Cardiac fibroblast (primary cell): ENCODE results near the gene SLC17A1.

Source experiments
- DNase-seq, 2 donors: peaks; one replicate each; pipeline versions ENCODE4 v3.0.0 to v3.0.0-alpha.2; 2010; ENCODE audit warnings: low read depth in 2 of 2
- H3K4me3 ChIP-seq, 2 donors: replicated peaks in 1 of 2; 1 replicate in 1 of 2; 2 replicates in 1 of 2; pipeline ENCODE4 v1.5.1; 2011; ENCODE audit warnings: low read depth in 2 of 2, low read length in 2 of 2, mild to moderate bottlenecking in 2 of 2, moderate library complexity in 1 of 2
- TF ChIP-seq, protein P1 (sequence below): IDR thresholded peaks from one replicate; pipeline ENCODE4 v1.5.1; 2011; ENCODE audit warnings: low read depth, mild to moderate bottlenecking, low read length, inconsistent platforms

SLC17A1 gene

DNA sequence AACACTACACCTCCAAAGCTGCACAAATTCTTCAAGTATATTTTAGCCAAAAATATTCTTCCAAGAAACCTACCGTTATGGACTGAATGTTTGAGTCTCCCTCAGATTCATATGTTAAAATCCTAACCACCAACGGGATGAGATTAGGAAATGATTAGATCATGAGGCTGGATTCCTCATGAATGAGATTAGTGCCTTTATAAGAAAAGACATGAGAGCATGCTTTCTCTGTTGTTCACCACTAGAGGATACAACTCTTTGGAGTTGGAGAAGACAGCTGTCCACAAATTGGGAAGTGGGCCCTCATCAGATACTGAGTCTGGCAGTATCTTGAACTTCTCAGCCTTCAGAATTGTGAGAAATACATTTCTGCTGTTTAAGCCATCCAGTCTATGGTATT, 84.4 kb downstream of the SLC17A1 start:
- TF ChIP-seq, protein P1, sequence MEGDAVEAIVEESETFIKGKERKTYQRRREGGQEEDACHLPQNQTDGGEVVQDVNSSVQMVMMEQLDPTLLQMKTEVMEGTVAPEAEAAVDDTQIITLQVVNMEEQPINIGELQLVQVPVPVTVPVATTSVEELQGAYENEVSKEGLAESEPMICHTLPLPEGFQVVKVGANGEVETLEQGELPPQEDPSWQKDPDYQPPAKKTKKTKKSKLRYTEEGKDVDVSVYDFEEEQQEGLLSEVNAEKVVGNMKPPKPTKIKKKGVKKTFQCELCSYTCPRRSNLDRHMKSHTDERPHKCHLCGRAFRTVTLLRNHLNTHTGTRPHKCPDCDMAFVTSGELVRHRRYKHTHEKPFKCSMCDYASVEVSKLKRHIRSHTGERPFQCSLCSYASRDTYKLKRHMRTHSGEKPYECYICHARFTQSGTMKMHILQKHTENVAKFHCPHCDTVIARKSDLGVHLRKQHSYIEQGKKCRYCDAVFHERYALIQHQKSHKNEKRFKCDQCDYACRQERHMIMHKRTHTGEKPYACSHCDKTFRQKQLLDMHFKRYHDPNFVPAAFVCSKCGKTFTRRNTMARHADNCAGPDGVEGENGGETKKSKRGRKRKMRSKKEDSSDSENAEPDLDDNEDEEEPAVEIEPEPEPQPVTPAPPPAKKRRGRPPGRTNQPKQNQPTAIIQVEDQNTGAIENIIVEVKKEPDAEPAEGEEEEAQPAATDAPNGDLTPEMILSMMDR, result no peak
- DNase-seq, result no peak
- H3K4me3 ChIP-seq, result no peak overlapping the region

DNA sequence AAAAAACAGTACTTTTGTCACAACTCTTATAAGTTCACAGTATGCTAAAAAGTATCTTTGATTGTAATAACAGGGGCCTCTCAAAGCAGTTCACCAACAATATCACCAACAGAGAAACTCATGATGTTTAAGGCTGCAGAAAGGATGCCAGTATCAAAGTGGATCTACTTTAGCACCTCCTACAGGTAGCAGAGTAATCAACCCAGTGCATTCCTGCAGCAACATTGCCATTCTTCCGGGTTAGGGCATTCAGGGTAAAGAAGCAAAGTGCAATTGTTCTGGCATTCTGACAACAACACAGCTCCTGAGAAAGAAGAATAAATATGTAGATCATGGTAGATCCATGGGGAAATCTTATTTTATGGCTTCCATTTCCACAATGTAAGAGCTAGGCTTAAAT, 84.9 kb downstream of the SLC17A1 start:
- TF ChIP-seq, protein P1, result no peak
- H3K4me3 ChIP-seq, result no peak overlapping the region
- no peak for DNase-seq

DNA sequence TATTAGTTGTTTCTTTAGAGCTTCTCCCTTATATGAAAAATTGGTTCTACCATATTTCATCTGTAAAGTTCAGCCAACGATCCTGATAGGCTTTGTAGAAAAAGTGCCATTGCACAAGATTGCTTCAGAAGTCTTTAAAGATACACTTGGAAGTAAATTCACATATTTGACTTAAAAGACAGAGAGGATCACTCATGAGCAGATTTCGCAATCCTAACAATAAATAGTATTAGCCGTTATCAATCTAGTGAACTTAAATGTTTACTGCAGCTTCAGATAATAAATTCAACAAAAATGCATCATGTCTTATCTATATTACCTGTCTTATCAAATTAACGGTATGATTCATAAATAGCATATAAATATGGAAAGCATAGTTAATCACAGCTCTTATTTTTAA, 86.0 kb downstream of the SLC17A1 start:
- TF ChIP-seq, protein P1, result no peak
- DNase-seq, result no peak
- no peak overlapping the region for H3K4me3 ChIP-seq

DNA sequence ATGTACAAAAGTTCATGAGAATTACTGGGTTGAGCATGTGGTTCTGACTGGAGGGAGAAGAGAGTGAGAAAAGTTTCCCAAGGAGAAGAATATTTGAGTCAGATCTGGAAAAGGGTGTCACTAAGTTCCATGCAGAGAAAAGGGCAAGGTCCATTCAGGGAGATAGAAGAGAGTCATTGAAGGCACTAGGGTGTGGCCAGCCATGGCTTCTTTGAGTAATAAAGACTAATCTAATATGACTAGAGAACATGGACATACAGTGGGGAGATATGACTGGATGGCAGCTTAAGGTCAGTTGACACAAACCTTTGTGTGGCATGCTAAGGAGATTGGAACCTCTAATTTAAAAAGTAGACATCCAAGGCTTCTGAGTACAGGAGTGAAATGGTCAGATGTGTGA, 88.0 kb downstream of the SLC17A1 start:
- no peak overlapping the region for H3K4me3 ChIP-seq
- TF ChIP-seq, protein P1, result no peak
- no peak for DNase-seq

DNA sequence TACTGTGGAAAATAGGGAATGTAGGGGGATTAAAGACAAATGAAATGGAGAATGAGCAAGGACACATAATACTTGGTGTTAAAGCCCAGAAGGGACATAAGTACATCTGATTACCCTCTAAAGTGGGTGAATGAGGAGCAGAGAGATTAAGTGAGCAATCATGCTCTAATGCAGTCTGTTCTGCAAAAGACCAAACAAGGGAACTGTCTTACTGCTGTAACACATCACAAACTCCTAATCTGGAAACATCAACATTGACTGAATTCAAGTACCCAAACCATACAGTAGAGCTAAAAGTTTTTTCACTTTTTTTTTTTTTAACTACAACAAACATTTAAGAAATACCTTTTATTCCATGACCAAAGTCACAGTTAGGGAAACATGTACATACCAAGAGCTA, 96.6 kb downstream of the SLC17A1 start:
- no peak overlapping the region for H3K4me3 ChIP-seq
- TF ChIP-seq, protein P1, result no peak
- no peak for DNase-seq
